GM21528 (cell line): ENCODE data around the gene AQP6.
A peak's percentile ranks its signal among the peaks of the same experiment; 100 is the strongest.

ENCODE experiments used
- ATAC-seq: cut with Tn5 transposase; IDR thresholded peaks from one replicate; pipeline ENCODE4 v1.9.1; 2021; ENCODE audit warnings: mild to moderate bottlenecking, moderate library complexity; ENCODE audit not compliant: unreplicated experiment, low FRiP score

The AQP6 gene

GRCh38 chr12:50024227-50024626, 51.5 kb downstream of the AQP6 start:
- no peak for ATAC-seq

GRCh38 chr12:50024805-50025186, 52.0 kb downstream of the AQP6 start:
- peak; percentile 25 for ATAC-seq

DNA sequence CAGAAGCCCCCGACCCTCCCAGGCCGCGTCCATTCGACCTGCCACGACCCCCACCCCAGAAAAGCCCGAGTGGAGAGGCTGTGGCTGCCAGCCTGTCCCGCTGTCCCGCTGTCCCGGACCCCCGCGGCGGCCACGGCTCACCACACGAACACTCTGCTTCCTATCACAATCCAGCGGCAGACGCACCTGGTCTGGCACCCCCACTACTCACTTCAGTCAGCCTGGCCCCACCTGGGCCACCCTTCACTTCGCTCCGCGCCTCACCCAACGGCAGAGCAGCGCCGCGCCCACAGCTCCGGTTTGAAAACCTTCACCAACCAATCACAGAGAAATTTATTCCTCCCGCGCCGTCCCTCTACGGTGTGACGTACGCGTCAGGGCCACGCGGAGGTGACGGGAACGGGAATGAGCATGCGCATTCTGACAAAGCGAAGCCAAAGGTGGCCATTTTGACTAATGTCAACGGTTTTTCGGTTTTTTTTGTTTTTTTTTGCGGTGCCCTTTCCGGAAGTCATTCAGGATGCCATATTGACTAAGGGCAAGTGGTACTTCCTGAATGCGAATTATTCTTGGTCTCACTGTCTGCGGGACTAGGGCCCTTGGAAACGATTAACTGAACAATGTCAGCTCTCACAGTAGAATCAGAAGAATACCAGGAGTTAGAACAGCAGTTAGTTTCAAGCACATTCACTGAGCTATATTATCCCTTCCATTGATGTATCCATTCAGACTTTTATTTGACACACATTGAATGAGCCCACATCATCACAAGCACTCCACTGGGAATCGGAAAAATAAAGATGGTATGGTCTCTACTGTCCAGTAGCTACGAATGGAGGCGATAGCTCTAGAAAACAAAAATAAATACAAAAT, 52.7 kb downstream of the AQP6 start, which contains the start of gene RACGAP1:
Gene RACGAP1 (minus strand): TSS at position 308 of the 873 bp plus-strand sequence. CDS start 8,779 bp downstream, outside the sequence.
- ATAC-seq, result peak; percentile 96

- ATAC-seq, result no peak
These were observed 53.9 kb downstream of the AQP6 start for GRCh38 chr12:50026691-50027090.
